GM10248 (cell line): ENCODE results near the gene LEAP2.

Experiments used
- CTCF ChIA-PET: fragments of 300-600 bp; sonication (Branson Sonifier 250); formaldehyde crosslinking; extraction: SDS; loops from one replicate; lab custom pipeline; 2021; ENCODE audit warnings: antibody characterized with exemption; lab: Yijun Ruan, JAX
- POLR2A ChIA-PET: fragments of 350-650 bp; sonication (Branson Sonifier 250); formaldehyde crosslinking; extraction: SDS; loops from one replicate; lab custom pipeline; 2020; ENCODE audit warnings: antibody characterized with exemption; lab: Yijun Ruan, JAX
- DNase-seq: peaks from one replicate; pipeline ENCODE4 v3.0.0; 2012; ENCODE audit errors: extremely low spot score
- CTCF ChIP-seq: IDR thresholded peaks from 2 replicates; pipeline ENCODE4 v1.5.1; 2012; ENCODE audit warnings: mild to moderate bottlenecking, low read depth; ENCODE audit errors: extremely low read depth, missing control alignments, control extremely low read depth

LEAP2 gene

GRCh38 chr5:132832612-132833011, 40.9 kb upstream of the LEAP2 start:
- POLR2A ChIA-PET, result no interaction called here
- TF ChIP-seq CTCF, result no peak
- DNase-seq, result no peak
- CTCF ChIA-PET, result interaction anchor here (2.6 to 20.6 kb wide), 3 partner anchors 12 to 50 kb away, joined by 9 to 215 read pairs (median 98); partner anchors contain the start of genes GDF9 and UQCRQ

- ChIA-PET CTCF (interaction anchor here (2.2 to 20.6 kb wide), 4 partner anchors 9 to 447 kb away, joined by 6 to 215 read pairs (median 52); partner anchors contain the start of genes GDF9 and UQCRQ), POLR2A (no interaction called here)
- TF ChIP-seq CTCF, result no peak
- no peak for DNase-seq
Measured at GRCh38 chr5:132834057-132834456, 39.4 kb upstream of the LEAP2 start.

- POLR2A ChIA-PET, result no interaction called here
- DNase-seq, result no peak
- CTCF ChIA-PET, result interaction anchor here (3.6 to 20.6 kb wide), 2 partner anchors 17 to 25 kb away, joined by 14 to 215 read pairs; partner anchors contain the start of genes GDF9 and UQCRQ
- no peak for TF ChIP-seq CTCF
Measured at GRCh38 chr5:132836852-132837251, 36.6 kb upstream of the LEAP2 start.

- CTCF ChIA-PET, result interaction anchor here (1.3 to 20.6 kb wide), 3 partner anchors 9 to 24 kb away, joined by 8 to 215 read pairs (median 14); partner anchors contain the start of genes GDF9, SHROOM1 and UQCRQ
- POLR2A ChIA-PET, result no interaction called here
- no peak for DNase-seq
- no peak for TF ChIP-seq CTCF
Measured at GRCh38 chr5:132837868-132838267, 35.6 kb upstream of the LEAP2 start.

- CTCF ChIA-PET, result interaction anchor here (0.7 to 20.6 kb wide), 6 partner anchors 10 to 45 kb away, joined by 3 to 215 read pairs (median 6); partner anchors contain the start of genes GDF9, SHROOM1 and UQCRQ
- no peak for DNase-seq
- TF ChIP-seq CTCF, result no peak
- POLR2A ChIA-PET, result no interaction called here
Measured at GRCh38 chr5:132838516-132839282, 34.8 kb upstream of the LEAP2 start.

- POLR2A ChIA-PET, result no interaction called here
- CTCF ChIA-PET, result interaction anchor here (0.7 to 20.6 kb wide), 5 partner anchors 10 to 36 kb away, joined by 3 to 215 read pairs (median 3); partner anchors contain the start of genes GDF9, SHROOM1 and UQCRQ
- no peak for DNase-seq
- no peak for TF ChIP-seq CTCF
Measured at GRCh38 chr5:132839426-132840301, 33.8 kb upstream of the LEAP2 start.
